Muscle of leg (tissue), 11 donors: Measurements from ENCODE around the gene CNOT4. TPM values are rescaled to one million over a fixed set of nuclear protein-coding genes. Genes with fewer than 3 reads are reported as not detected.
"Not testable (repeated sequence)": the region's sequence is repeated elsewhere in the genome, so short reads cannot be mapped to it uniquely, and the experiment has no call there.

Experiments
- DNase-seq: peaks from one replicate; pipeline ENCODE4 v3.0.0; 2013
- H3K27ac ChIP-seq: one replicate; pipeline ENCODE4 v1.5.1; 2013; ENCODE audit warnings: mild to moderate bottlenecking, low read length, control low read depth
- H3K27me3 ChIP-seq: one replicate; pipeline ENCODE4 v1.6.1; 2013; ENCODE audit warnings: low read length; ENCODE audit not compliant: control insufficient read depth, insufficient read depth
- H3K36me3 ChIP-seq: one replicate; pipeline ENCODE4 v1.6.1; 2013; ENCODE audit warnings: low read length; ENCODE audit not compliant: control insufficient read depth, insufficient read depth
- H3K4me1 ChIP-seq: one replicate; pipeline ENCODE4 v1.6.1; 2013; ENCODE audit warnings: low read length; ENCODE audit not compliant: control insufficient read depth, insufficient read depth
- H3K4me3 ChIP-seq: one replicate; pipeline ENCODE4 v1.5.1; 2013; ENCODE audit warnings: low read length, control low read depth
- H3K9me3 ChIP-seq: replicated peaks from 2 replicates; pipeline ENCODE4 v1.6.1; 2013; ENCODE audit warnings: low read depth, low read length; ENCODE audit not compliant: control insufficient read depth
- WGBS: methylation state at CpG from one replicate; pipeline ENCODE4 v1.1.5; 2013; ENCODE audit warnings: missing lambda C conversion rate; ENCODE audit not compliant: insufficient coverage; 5-methylcytosine and 5-hydroxymethylcytosine counted together
- polyA plus RNA-seq, 8 donors: library from polyadenylated mRNA; unstranded; fragments of 120-200 nt; gene quantifications; one replicate each; pipeline versions ENCODE4 v1.2.1 to v1.2.3, GENCODE V29; 2013; ENCODE audit warnings: inconsistent platforms in 1 of 8, low replicate concordance in 1 of 8; ENCODE audit not compliant: insufficient read length in 8 of 8, insufficient read depth in 1 of 8
- total RNA-seq: library from RNA; stranded (reverse); fragments of 120-200 nt; gene quantifications from one replicate; pipeline ENCODE4 v1.2.4, GENCODE V29; 2013

CNOT4 gene
- total and polyA plus RNA-seq, 9 donors, result 12.1 to 23.3 (median 20.9) TPM

DNA sequence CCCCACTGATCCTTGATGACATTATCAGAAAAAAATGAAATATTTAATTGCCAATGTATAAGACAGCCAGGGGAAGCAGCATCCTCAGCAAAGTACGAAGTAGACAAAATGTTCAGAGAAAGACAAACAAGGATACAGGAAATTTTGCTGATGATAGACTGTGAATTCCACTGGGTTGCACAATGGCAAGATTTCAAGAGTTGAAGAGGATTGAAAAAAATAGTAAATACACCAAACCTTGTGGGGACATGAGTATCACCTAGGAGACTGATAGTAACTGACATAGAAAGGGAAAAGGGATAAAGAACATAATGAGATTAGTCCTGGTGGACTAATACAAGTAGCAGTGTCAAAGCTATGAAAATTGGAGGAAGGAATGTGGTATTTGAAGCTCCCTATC, 16.5 kb downstream of the CNOT4 start:
- Histone ChIP-seq H3K4me1 (no peaks in the 10 kb centered on the region), H3K4me3 (no peak overlapping the region), H3K27me3 (no peaks in the 10 kb centered on the region), H3K9me3 (no peaks in the 10 kb centered on the region), H3K27ac (no peak overlapping the region), H3K36me3 (no peaks in the 10 kb centered on the region)
- no peak for DNase-seq
- WGBS, result 100% methylated on average over 1 of the region's 1 CpG

- Histone ChIP-seq H3K4me3 (no peak overlapping the region), H3K4me1 (no peaks in the 10 kb centered on the region), H3K9me3 (no peaks in the 10 kb centered on the region), H3K27ac (no peak overlapping the region), H3K27me3 (no peaks in the 10 kb centered on the region), H3K36me3 (no peaks in the 10 kb centered on the region)
- 96% methylated on average over 4 of the region's 4 CpGs for WGBS
- no peak for DNase-seq
These were observed 17.8 kb downstream of the CNOT4 start for GRCh38 chr7:135492151-135492550.

DNA sequence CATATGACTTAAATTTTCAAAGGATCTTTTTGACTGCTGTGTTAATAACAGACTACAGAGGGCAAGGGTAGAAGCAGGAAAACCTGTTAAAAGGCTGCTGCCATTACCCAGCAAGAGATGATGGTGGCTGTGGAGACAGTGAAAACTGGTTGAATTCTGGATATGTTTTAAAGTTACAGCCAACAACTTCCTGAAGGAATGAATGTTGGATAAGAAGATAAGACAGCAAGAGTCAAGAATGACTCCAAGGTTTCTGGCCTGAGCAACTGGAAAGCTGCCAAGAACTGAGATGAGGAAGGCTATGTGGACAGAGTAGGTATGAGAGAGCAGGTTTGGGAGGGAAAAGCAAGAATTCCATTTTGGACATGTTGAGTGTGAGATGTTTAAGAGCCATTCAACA, 19.1 kb downstream of the CNOT4 start:
- Histone ChIP-seq H3K9me3 (no peaks in the 10 kb centered on the region), H3K4me3 (no peak overlapping the region), H3K27ac (no peak overlapping the region), H3K27me3 (no peaks in the 10 kb centered on the region), H3K36me3 (no peaks in the 10 kb centered on the region), H3K4me1 (no peaks in the 10 kb centered on the region)
- peak; percentile 9 for DNase-seq

DNA sequence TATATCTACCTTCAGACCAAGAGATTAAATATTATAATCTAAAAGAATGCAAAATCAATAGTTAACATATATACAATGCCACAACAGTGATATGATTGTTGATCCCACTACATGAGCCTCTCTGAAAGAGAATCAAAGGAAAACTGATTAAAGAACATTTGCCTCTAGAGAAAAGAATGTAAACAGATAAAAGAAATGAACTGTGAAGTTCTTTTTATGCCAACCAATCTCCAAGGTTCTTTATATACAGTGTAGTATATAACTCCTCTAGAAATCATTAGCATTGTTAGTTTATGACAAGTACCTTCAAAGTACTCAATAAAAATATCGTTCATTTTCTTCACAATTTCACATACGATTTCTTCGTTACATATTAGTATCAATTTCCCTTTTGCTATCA, 20.1 kb downstream of the CNOT4 start:
- Histone ChIP-seq H3K9me3 (no peaks in the 10 kb centered on the region), H3K36me3 (no peaks in the 10 kb centered on the region), H3K4me1 (no peaks in the 10 kb centered on the region), H3K27me3 (no peaks in the 10 kb centered on the region), H3K27ac (no peak overlapping the region), H3K4me3 (no peak overlapping the region)
- DNase-seq, result no peak
- WGBS, result no CpG with 5 or more reads among the region's 3 CpGs

GRCh38 chr7:135486261-135486920, 23.5 kb downstream of the CNOT4 start:
- Histone ChIP-seq H3K4me1 (no peaks in the 10 kb centered on the region), H3K27me3 (no peaks in the 10 kb centered on the region), H3K27ac (no peak overlapping the region), H3K4me3 (no peak overlapping the region), H3K36me3 (no peaks in the 10 kb centered on the region), H3K9me3 (no peaks in the 10 kb centered on the region)
- peak; percentile 8 for DNase-seq
- WGBS, result no CpG with 5 or more reads among the region's 3 CpGs

- Histone ChIP-seq H3K9me3 (no peaks in the 10 kb centered on the region), H3K4me3 (no peak overlapping the region), H3K36me3 (no peaks in the 10 kb centered on the region), H3K4me1 (no peaks in the 10 kb centered on the region), H3K27ac (no peak overlapping the region), H3K27me3 (no peaks in the 10 kb centered on the region)
- DNase-seq, result no peak
These were observed 28.3 kb downstream of the CNOT4 start for GRCh38 chr7:135481598-135481979.

GRCh38 chr7:135480966-135481597, 28.8 kb downstream of the CNOT4 start:
- H3K9me3 ChIP-seq, result no peaks in the 10 kb centered on the region
- H3K4me1 ChIP-seq, result no peaks in the 10 kb centered on the region
- DNase-seq, result no peak

GRCh38 chr7:135475521-135475920, 34.4 kb downstream of the CNOT4 start:
- H3K4me1 ChIP-seq, result no peaks in the 10 kb centered on the region
- no peaks in the 10 kb centered on the region for H3K27me3 ChIP-seq
- no peak for DNase-seq
- H3K4me3 ChIP-seq, result no peak overlapping the region
- no peaks in the 10 kb centered on the region for H3K36me3 ChIP-seq
- H3K27ac ChIP-seq, result no peak overlapping the region
- WGBS, result 80% methylated on average over 1 of the region's 4 CpGs
- H3K9me3 ChIP-seq, result no peaks in the 10 kb centered on the region

More at GRCh38 chr7:135480966-135481597, 28.8 kb downstream of the CNOT4 start:
- H3K27me3 ChIP-seq, result no peaks in the 10 kb centered on the region
- WGBS, result no CpG with 5 or more reads among the region's 3 CpGs
- no peaks in the 10 kb centered on the region for H3K36me3 ChIP-seq
- no peak overlapping the region for H3K27ac ChIP-seq
- no peak overlapping the region for H3K4me3 ChIP-seq

GRCh38 chr7:135469705-135470104, 40.2 kb downstream of the CNOT4 start:
- H3K27ac ChIP-seq, H3K36me3 ChIP-seq, DNase-seq, H3K4me1 ChIP-seq, H3K9me3 ChIP-seq, H3K27me3 ChIP-seq, H3K4me3 ChIP-seq: not testable (repeated sequence)
- no CpG with 5 or more reads among the region's 4 CpGs for WGBS

GRCh38 chr7:135467207-135467711, 42.6 kb downstream of the CNOT4 start:
- no peaks in the 10 kb centered on the region for H3K9me3 ChIP-seq
- no peak overlapping the region for H3K27ac ChIP-seq
- no peaks in the 10 kb centered on the region for H3K4me1 ChIP-seq
- no peaks in the 10 kb centered on the region for H3K27me3 ChIP-seq
- no peaks in the 10 kb centered on the region for H3K36me3 ChIP-seq
- DNase-seq, result no peak
- 80% methylated on average over 1 of the region's 5 CpGs for WGBS
- H3K4me3 ChIP-seq, result no peak overlapping the region
